ENCODE measurements around the gene HTR3D.

GRCh38 chr3:184001761-184002160, 29.8 kb upstream of the HTR3D start:
- TF ChIP-seq EZH2 (IDR thresholded peaks at IDR 0.05) (no peak), POLR2AphosphoS5 (IDR thresholded peaks at IDR 0.05; ENCODE audit: borderline replicate concordance, low read depth, low read length) (no peak), FOXP2 (optimal IDR thresholded peaks at IDR 0.05; ENCODE audit: control extremely low read depth, extremely low read length, insufficient read depth) (no peak)

Measured in SK-N-MC (cell line).